Measurements from ENCODE around the gene ACVR1.

Gene ACVR1

GRCh38 chr2:157876066-157876785, at the start of gene ACVR1:
ACVR1 (minus strand) TSS chr2:157876330; CDS start chr2:157799493, 76,837 bp downstream.
- Histone ChIP-seq H3K9me3 (ENCODE audit: control insufficient read depth in 2 of 2, low read length in 2 of 2) (no peaks in the 10 kb centered on the region), H3K36me3 (ENCODE audit: control insufficient read depth in 2 of 2, insufficient read depth in 2 of 2, low read length in 2 of 2) (no peaks in the 10 kb centered on the region), H3K4me3 (ENCODE audit: low read length in 2 of 2) (peak within 1 kb of the TSS; percentile 80 to 82), H3K9ac (ENCODE audit: low read length in 2 of 2) (peak within 1 kb of the TSS; percentile 71 to 78), H3K4me1 (ENCODE audit: control insufficient read depth, insufficient read depth, low read length) (peaks cover 30% of the 10 kb centered on the region), H3K27ac (ENCODE audit: low read length) (peak within 1 kb of the TSS; percentile 75), H3K27me3 (ENCODE audit: control insufficient read depth in 1 of 2, insufficient read depth in 2 of 2, low read length in 2 of 2) (no peaks in the 10 kb centered on the region)

DNA sequence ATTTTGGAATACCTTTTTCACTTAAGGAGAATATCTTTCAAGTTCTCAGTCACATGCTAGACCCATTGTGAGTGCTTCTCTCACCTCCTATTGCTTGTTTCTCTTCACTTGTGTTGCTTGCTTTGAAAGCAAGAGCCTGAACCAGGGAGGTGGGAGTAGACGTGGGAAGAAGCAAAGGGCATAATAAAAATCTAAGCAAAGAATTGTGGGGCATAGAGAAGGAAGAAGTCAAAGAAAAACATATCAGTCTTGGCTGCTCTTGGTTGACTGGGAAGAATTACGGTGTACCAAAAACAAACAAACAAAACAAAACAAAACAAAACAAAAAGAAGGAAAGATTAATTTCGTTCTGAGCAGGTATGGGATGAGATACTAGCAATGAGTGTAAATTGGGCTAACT, 48.9 kb upstream of the ACVR1 start:
- H3K36me3 ChIP-seq (ENCODE audit: control insufficient read depth in 2 of 2, insufficient read depth in 2 of 2, low read length in 2 of 2) = no peaks in the 10 kb centered on the region
- H3K27ac ChIP-seq (ENCODE audit: low read length) = no peak overlapping the region
- H3K27me3 ChIP-seq (ENCODE audit: control insufficient read depth in 1 of 2, insufficient read depth in 2 of 2, low read length in 2 of 2) = no peaks in the 10 kb centered on the region
- H3K9ac ChIP-seq (ENCODE audit: low read length in 2 of 2) = no peak overlapping the region
- H3K4me3 ChIP-seq (ENCODE audit: low read length in 2 of 2) = no peak overlapping the region
- H3K9me3 ChIP-seq (ENCODE audit: control insufficient read depth in 2 of 2, low read length in 2 of 2) = no peaks in the 10 kb centered on the region
- no peaks in the 10 kb centered on the region for H3K4me1 ChIP-seq (ENCODE audit: control insufficient read depth, insufficient read depth, low read length)

GRCh38 chr2:157923598-157924217, 47.6 kb upstream of the ACVR1 start:
- Histone ChIP-seq H3K27ac (ENCODE audit: low read length) (no peak overlapping the region), H3K9me3 (ENCODE audit: control insufficient read depth in 2 of 2, low read length in 2 of 2) (no peaks in the 10 kb centered on the region), H3K4me3 (ENCODE audit: low read length in 2 of 2) (no peak overlapping the region), H3K36me3 (ENCODE audit: control insufficient read depth in 2 of 2, insufficient read depth in 2 of 2, low read length in 2 of 2) (no peaks in the 10 kb centered on the region), H3K27me3 (ENCODE audit: control insufficient read depth in 1 of 2, insufficient read depth in 2 of 2, low read length in 2 of 2) (no peaks in the 10 kb centered on the region), H3K9ac (ENCODE audit: low read length in 2 of 2) (no peak overlapping the region), H3K4me1 (ENCODE audit: control insufficient read depth, insufficient read depth, low read length) (no peaks in the 10 kb centered on the region)

DNA sequence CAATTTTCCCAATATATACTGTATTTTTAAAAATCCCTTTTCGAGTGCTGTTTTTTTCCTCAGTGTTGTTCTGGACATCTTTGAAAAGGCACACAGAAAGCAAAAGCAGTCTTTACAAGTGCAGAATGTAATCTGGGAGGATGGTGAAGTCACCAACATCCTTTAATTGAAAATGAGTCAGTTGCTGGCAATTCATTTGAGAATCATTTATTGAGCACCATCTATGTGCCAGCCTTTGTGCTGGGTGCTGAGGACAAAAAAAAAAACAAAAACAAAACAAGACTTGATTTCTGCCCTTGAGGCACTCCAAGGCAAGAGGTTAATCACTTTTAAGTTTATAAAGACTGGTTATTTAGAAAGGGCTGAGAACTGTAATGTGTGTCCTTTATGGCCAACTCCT, 46.7 kb upstream of the ACVR1 start:
- H3K9me3 ChIP-seq (ENCODE audit: control insufficient read depth in 2 of 2, low read length in 2 of 2) = peaks cover 0 to 2% of the 10 kb centered on the region in 2 donors
- H3K27ac ChIP-seq (ENCODE audit: low read length) = no peak overlapping the region
- H3K27me3 ChIP-seq (ENCODE audit: control insufficient read depth in 1 of 2, insufficient read depth in 2 of 2, low read length in 2 of 2) = no peaks in the 10 kb centered on the region
- no peak overlapping the region for H3K4me3 ChIP-seq (ENCODE audit: low read length in 2 of 2)
- no peaks in the 10 kb centered on the region for H3K4me1 ChIP-seq (ENCODE audit: control insufficient read depth, insufficient read depth, low read length)
- no peaks in the 10 kb centered on the region for H3K36me3 ChIP-seq (ENCODE audit: control insufficient read depth in 2 of 2, insufficient read depth in 2 of 2, low read length in 2 of 2)
- no peak overlapping the region for H3K9ac ChIP-seq (ENCODE audit: low read length in 2 of 2)

DNA sequence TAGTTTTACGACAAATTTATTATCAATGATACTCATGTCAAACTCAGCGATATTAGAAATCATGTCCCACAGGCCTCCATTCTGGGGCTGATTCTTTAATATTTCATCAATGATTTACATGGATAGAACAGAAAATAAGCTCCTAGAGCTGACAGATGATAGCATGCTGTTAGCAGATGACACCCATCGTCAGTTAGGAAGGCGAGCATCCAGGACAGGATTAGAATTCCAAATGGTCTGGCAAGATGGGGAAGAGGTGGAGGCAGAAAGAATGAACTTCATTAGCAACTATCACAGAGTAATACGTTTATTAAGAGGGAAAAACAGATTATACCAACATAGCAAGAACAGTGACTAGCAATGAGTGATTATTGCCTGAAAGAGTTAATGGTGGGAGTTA, 46.2 kb upstream of the ACVR1 start:
- H3K4me1 ChIP-seq (ENCODE audit: control insufficient read depth, insufficient read depth, low read length) = no peaks in the 10 kb centered on the region
- peaks cover 0 to 7% of the 10 kb centered on the region in 2 donors for H3K9me3 ChIP-seq (ENCODE audit: control insufficient read depth in 2 of 2, low read length in 2 of 2)
- H3K27me3 ChIP-seq (ENCODE audit: control insufficient read depth in 1 of 2, insufficient read depth in 2 of 2, low read length in 2 of 2) = no peaks in the 10 kb centered on the region
- no peak overlapping the region for H3K9ac ChIP-seq (ENCODE audit: low read length in 2 of 2)
- H3K4me3 ChIP-seq (ENCODE audit: low read length in 2 of 2) = no peak overlapping the region
- no peaks in the 10 kb centered on the region for H3K36me3 ChIP-seq (ENCODE audit: control insufficient read depth in 2 of 2, insufficient read depth in 2 of 2, low read length in 2 of 2)
- H3K27ac ChIP-seq (ENCODE audit: low read length) = no peak overlapping the region

- H3K4me3 ChIP-seq (ENCODE audit: low read length in 2 of 2) = no peak overlapping the region
- peaks cover 0 to 7% of the 10 kb centered on the region in 2 donors for H3K9me3 ChIP-seq (ENCODE audit: control insufficient read depth in 2 of 2, low read length in 2 of 2)
- no peaks in the 10 kb centered on the region for H3K27me3 ChIP-seq (ENCODE audit: control insufficient read depth in 1 of 2, insufficient read depth in 2 of 2, low read length in 2 of 2)
- H3K4me1 ChIP-seq (ENCODE audit: control insufficient read depth, insufficient read depth, low read length) = no peaks in the 10 kb centered on the region
- H3K27ac ChIP-seq (ENCODE audit: low read length) = no peak overlapping the region
- H3K9ac ChIP-seq (ENCODE audit: low read length in 2 of 2) = no peak overlapping the region
- H3K36me3 ChIP-seq (ENCODE audit: control insufficient read depth in 2 of 2, insufficient read depth in 2 of 2, low read length in 2 of 2) = no peaks in the 10 kb centered on the region
These were observed 44.6 kb upstream of the ACVR1 start for GRCh38 chr2:157920736-157921135.

DNA sequence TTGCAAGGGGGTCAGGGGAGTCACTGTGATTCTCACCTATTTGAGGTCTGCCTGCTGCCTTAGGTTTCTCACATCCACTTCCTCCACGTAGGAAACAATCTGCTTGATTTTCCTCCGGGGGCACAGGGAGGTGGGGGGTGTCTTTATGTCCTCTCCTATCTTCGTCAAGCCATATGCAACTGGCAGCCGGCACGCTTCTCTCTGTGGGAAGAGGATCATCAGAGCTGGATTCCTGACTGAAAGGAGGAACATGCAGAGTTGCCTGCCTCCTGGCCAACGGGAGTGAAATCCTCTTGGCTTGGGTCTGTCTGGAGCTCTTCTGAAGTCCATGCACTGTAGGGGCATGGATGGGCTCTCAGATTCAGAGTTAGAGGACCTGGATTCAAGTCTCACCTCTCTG, 43.1 kb upstream of the ACVR1 start:
- H3K4me1 ChIP-seq (ENCODE audit: control insufficient read depth, insufficient read depth, low read length) = no peaks in the 10 kb centered on the region
- H3K36me3 ChIP-seq (ENCODE audit: control insufficient read depth in 2 of 2, insufficient read depth in 2 of 2, low read length in 2 of 2) = no peaks in the 10 kb centered on the region
- H3K27me3 ChIP-seq (ENCODE audit: control insufficient read depth in 1 of 2, insufficient read depth in 2 of 2, low read length in 2 of 2) = no peaks in the 10 kb centered on the region
- no peak overlapping the region for H3K4me3 ChIP-seq (ENCODE audit: low read length in 2 of 2)
- H3K27ac ChIP-seq (ENCODE audit: low read length) = no peak overlapping the region
- peaks cover 0 to 7% of the 10 kb centered on the region in 2 donors for H3K9me3 ChIP-seq (ENCODE audit: control insufficient read depth in 2 of 2, low read length in 2 of 2)
- H3K9ac ChIP-seq (ENCODE audit: low read length in 2 of 2) = no peak overlapping the region

DNA sequence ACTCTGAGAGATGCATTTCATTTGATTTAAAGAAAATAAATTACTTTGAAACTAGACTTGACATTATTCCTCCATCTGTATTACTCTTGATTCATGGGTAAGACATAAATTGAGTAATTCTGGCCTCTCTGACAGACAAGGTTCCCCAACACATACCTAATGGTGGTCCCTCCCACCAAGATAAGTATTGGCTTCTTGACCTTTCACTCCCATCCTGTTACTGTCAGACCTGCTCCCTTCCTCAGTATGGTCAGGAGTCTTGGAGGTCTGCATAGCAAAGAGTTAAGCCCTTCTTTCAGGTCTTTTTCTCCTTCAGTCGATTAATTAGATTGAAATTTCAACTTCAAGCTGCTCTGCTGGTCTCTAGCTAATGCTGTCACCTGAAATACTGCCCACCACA, 42.2 kb upstream of the ACVR1 start:
- H3K9me3 ChIP-seq (ENCODE audit: control insufficient read depth in 2 of 2, low read length in 2 of 2) = peaks cover 0 to 7% of the 10 kb centered on the region in 2 donors
- H3K36me3 ChIP-seq (ENCODE audit: control insufficient read depth in 2 of 2, insufficient read depth in 2 of 2, low read length in 2 of 2) = no peaks in the 10 kb centered on the region
- H3K4me3 ChIP-seq (ENCODE audit: low read length in 2 of 2) = no peak overlapping the region
- no peak overlapping the region for H3K9ac ChIP-seq (ENCODE audit: low read length in 2 of 2)
- no peaks in the 10 kb centered on the region for H3K4me1 ChIP-seq (ENCODE audit: control insufficient read depth, insufficient read depth, low read length)
- H3K27me3 ChIP-seq (ENCODE audit: control insufficient read depth in 1 of 2, insufficient read depth in 2 of 2, low read length in 2 of 2) = no peaks in the 10 kb centered on the region
- no peak overlapping the region for H3K27ac ChIP-seq (ENCODE audit: low read length)

GRCh38 chr2:157911750-157912149, 35.6 kb upstream of the ACVR1 start:
- H3K4me3 ChIP-seq (ENCODE audit: low read length in 2 of 2) = no peak overlapping the region
- no peak overlapping the region for H3K9ac ChIP-seq (ENCODE audit: low read length in 2 of 2)

DNA sequence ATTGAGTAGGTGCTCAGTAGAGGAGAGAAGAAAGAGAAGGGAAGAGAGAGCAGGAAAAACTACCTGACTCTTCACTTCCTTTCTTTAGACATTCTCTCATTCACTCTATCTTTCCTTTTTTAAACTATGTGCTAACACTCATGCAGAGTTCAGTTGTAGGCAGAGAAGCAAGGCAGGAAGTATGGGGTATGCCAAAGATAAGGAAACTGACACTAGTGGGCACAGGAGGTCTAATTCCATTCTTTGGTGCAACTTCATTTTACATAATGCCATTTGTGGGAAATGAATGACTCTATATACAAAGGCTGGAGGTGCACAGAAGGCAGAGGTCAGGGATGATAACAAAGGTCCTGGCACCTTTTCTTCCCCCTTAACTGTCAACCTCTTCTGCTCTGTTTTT, 35.1 kb upstream of the ACVR1 start:
- no peaks in the 10 kb centered on the region for H3K9me3 ChIP-seq (ENCODE audit: control insufficient read depth in 2 of 2, low read length in 2 of 2)
- no peak overlapping the region for H3K27ac ChIP-seq (ENCODE audit: low read length)
- H3K9ac ChIP-seq (ENCODE audit: low read length in 2 of 2) = no peak overlapping the region
- no peak overlapping the region for H3K4me3 ChIP-seq (ENCODE audit: low read length in 2 of 2)
- H3K4me1 ChIP-seq (ENCODE audit: control insufficient read depth, insufficient read depth, low read length) = no peaks in the 10 kb centered on the region
- H3K27me3 ChIP-seq (ENCODE audit: control insufficient read depth in 1 of 2, insufficient read depth in 2 of 2, low read length in 2 of 2) = peaks cover 0 to 2% of the 10 kb centered on the region in 2 donors
- no peaks in the 10 kb centered on the region for H3K36me3 ChIP-seq (ENCODE audit: control insufficient read depth in 2 of 2, insufficient read depth in 2 of 2, low read length in 2 of 2)

More at GRCh38 chr2:157911750-157912149, 35.6 kb upstream of the ACVR1 start:
- no peaks in the 10 kb centered on the region for H3K36me3 ChIP-seq (ENCODE audit: control insufficient read depth in 2 of 2, insufficient read depth in 2 of 2, low read length in 2 of 2)
- H3K27ac ChIP-seq (ENCODE audit: low read length) = no peak overlapping the region
- H3K27me3 ChIP-seq (ENCODE audit: control insufficient read depth in 1 of 2, insufficient read depth in 2 of 2, low read length in 2 of 2) = peaks cover 0 to 2% of the 10 kb centered on the region in 2 donors
- H3K9me3 ChIP-seq (ENCODE audit: control insufficient read depth in 2 of 2, low read length in 2 of 2) = no peaks in the 10 kb centered on the region
- no peaks in the 10 kb centered on the region for H3K4me1 ChIP-seq (ENCODE audit: control insufficient read depth, insufficient read depth, low read length)

DNA sequence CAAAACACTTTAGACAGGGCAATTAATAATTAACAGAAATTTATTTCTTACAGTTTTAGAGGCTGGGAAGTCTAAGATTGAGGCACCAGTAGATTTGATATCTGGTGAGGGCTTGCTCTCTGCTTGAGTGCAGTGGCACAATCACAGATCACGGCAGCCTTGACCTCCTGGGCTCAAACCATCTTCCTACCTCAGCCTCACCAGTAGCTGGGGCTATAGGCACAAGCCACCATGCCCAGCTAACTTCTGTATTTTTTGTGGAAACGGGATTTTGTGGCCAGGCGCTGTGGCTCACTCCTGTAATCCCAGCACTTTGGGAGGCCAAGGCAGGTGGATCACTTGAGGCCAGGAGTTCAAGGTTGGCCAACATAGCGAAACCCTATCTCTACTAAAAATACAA, 29.0 kb upstream of the ACVR1 start:
- Histone ChIP-seq H3K9me3 (ENCODE audit: control insufficient read depth in 2 of 2, low read length in 2 of 2) (no peaks in the 10 kb centered on the region), H3K27me3 (ENCODE audit: control insufficient read depth in 1 of 2, insufficient read depth in 2 of 2, low read length in 2 of 2) (no peaks in the 10 kb centered on the region), H3K9ac (ENCODE audit: low read length in 2 of 2) (no peak overlapping the region), H3K4me3 (ENCODE audit: low read length in 2 of 2) (no peak overlapping the region), H3K27ac (ENCODE audit: low read length) (no peak overlapping the region), H3K4me1 (ENCODE audit: control insufficient read depth, insufficient read depth, low read length) (peaks cover 2% of the 10 kb centered on the region), H3K36me3 (ENCODE audit: control insufficient read depth in 2 of 2, insufficient read depth in 2 of 2, low read length in 2 of 2) (no peaks in the 10 kb centered on the region)

Measured in stomach smooth muscle (tissue), 2 donors.